Uterus (tissue), 4 donors: ENCODE data around the gene IQGAP2. TPM values are rescaled to one million over a fixed set of nuclear protein-coding genes. Genes with fewer than 3 reads are reported as not detected.

Source experiments
- DNase-seq, 2 donors: peaks; one replicate each; pipeline ENCODE4 v3.0.0-alpha.2; 2019 to 2020
- H3K27ac ChIP-seq, 2 donors: fragments of 200-600 bp; sonication (generic); 1 replicate in 1 of 2; 2 replicates in 1 of 2; pipeline ENCODE4 v1.5.1; 2016 to 2018
- H3K27me3 ChIP-seq, 2 donors: fragments of 200-600 bp; sonication (generic); one replicate each; pipeline ENCODE4 v1.5.1; 2018 to 2019; ENCODE audit warnings: control low read depth in 1 of 2
- H3K36me3 ChIP-seq, 2 donors: fragments of 200-600 bp; sonication (generic); one replicate each; pipeline ENCODE4 v1.5.1; 2019; ENCODE audit warnings: control low read depth in 1 of 2
- H3K4me1 ChIP-seq, 2 donors: fragments of 200-600 bp; sonication (generic); one replicate each; pipeline ENCODE4 v1.5.1; 2018 to 2019; ENCODE audit warnings: control low read depth in 1 of 2
- H3K4me3 ChIP-seq, 2 donors: fragments of 200-600 bp; sonication (generic); 1 replicate in 1 of 2; 2 replicates in 1 of 2; pipeline ENCODE4 v1.5.1; 2018 to 2019; ENCODE audit warnings: mild to moderate bottlenecking in 1 of 2
- H3K9me3 ChIP-seq, 2 donors: fragments of 200-600 bp; sonication (generic); one replicate each; pipeline ENCODE4 v1.5.1; 2019; ENCODE audit warnings: control low read depth in 1 of 2
- POLR2A ChIP-seq, 2 donors: fragments of 450-650 bp; IDR thresholded peaks; one replicate each; pipeline ENCODE4 v1.6.1; 2016; ENCODE audit warnings: antibody characterized with exemption in 2 of 2, mild to moderate bottlenecking in 1 of 2, moderate library complexity in 1 of 2
- intact Hi-C: fragments of 100-400 bp; cut with DNase I; formaldehyde crosslinking; loops from one replicate; pipeline ENCODE4 v1.15.1; 2023; ENCODE audit warnings: low total_unique reads
- total RNA-seq, 4 donors: library from RNA; depleted of rRNA in 3 of 4; stranded (reverse); fragments of >200 nt in 3 of 4; gene quantifications; one replicate each; pipeline versions ENCODE4 v1.1.0 to v1.2.4, GENCODE V29; 2014 to 2023
- TF ChIP-seq, protein P1 (sequence below), 4 experiments: fragments of 200-600 bp in 2 of 4; fragments of 450-650 bp in 2 of 4; sonication (generic) in 2 of 4; IDR thresholded peaks; one replicate each; pipeline ENCODE4 v1.5.1; 2016 to 2019; ENCODE audit warnings: antibody characterized with exemption in 4 of 4, mild to moderate bottlenecking in 2 of 4, moderate library complexity in 1 of 4
- donor health status: DM: yes; HTN: yes; CAD: no.

IQGAP2 gene
- total RNA-seq, 4 donors from 2014 or later, result 7.1 to 49.2 (median 9.4) TPM

- Histone ChIP-seq H3K36me3 (no peaks in the 10 kb centered on the region), H3K27me3 (no peaks in the 10 kb centered on the region), H3K27ac (no peak overlapping the region), H3K4me1 (no peaks in the 10 kb centered on the region), H3K4me3 (no peak overlapping the region), H3K9me3 (no peaks in the 10 kb centered on the region)
- intact Hi-C loops, result no loop called here
- no peak for DNase-seq
- TF ChIP-seq, protein P1, sequence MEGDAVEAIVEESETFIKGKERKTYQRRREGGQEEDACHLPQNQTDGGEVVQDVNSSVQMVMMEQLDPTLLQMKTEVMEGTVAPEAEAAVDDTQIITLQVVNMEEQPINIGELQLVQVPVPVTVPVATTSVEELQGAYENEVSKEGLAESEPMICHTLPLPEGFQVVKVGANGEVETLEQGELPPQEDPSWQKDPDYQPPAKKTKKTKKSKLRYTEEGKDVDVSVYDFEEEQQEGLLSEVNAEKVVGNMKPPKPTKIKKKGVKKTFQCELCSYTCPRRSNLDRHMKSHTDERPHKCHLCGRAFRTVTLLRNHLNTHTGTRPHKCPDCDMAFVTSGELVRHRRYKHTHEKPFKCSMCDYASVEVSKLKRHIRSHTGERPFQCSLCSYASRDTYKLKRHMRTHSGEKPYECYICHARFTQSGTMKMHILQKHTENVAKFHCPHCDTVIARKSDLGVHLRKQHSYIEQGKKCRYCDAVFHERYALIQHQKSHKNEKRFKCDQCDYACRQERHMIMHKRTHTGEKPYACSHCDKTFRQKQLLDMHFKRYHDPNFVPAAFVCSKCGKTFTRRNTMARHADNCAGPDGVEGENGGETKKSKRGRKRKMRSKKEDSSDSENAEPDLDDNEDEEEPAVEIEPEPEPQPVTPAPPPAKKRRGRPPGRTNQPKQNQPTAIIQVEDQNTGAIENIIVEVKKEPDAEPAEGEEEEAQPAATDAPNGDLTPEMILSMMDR (IDR thresholded peaks at IDR 0.05), result no peak
- TF ChIP-seq POLR2A (IDR thresholded peaks at IDR 0.05), result no peak
Measured at GRCh38 chr5:76560952-76561891, 158.1 kb downstream of the IQGAP2 start.

- H3K27me3 ChIP-seq, result no peaks in the 10 kb centered on the region
Measured at GRCh38 chr5:76561959-76562358, 158.9 kb downstream of the IQGAP2 start.

DNA sequence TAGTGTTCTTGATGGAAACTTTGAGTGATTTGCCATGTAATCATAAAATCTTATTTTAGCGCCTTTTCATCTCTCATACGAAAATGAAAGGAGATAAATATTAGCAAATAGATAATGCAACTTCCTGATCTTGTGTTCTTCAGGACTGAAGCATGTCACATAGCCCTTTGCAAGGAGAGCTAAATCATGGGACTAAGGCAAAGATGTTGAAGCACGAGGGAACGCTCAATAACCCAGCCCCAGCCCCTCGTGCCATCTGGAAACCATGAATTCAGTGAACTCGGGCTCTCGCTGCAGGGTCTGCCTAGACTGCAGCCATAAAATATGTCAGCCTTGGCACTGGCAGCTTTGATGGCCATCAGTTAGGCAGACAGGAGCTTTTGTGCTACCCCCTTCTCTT, 161.9 kb downstream of the IQGAP2 start:
- DNase-seq, result no peak
- no peaks in the 10 kb centered on the region for H3K4me1 ChIP-seq
- no peak overlapping the region for H3K4me3 ChIP-seq
- H3K27me3 ChIP-seq, result no peaks in the 10 kb centered on the region
- intact Hi-C loops, result no loop called here
- no peaks in the 10 kb centered on the region for H3K9me3 ChIP-seq
- no peaks in the 10 kb centered on the region for H3K36me3 ChIP-seq
- no peak overlapping the region for H3K27ac ChIP-seq
- TF ChIP-seq, protein P1 (IDR thresholded peaks at IDR 0.05), result no peak
- no peak for TF ChIP-seq POLR2A (IDR thresholded peaks at IDR 0.05)

More at GRCh38 chr5:76561959-76562358, 158.9 kb downstream of the IQGAP2 start:
- intact Hi-C loops, result no loop called here
- Histone ChIP-seq H3K36me3 (no peaks in the 10 kb centered on the region), H3K9me3 (no peaks in the 10 kb centered on the region), H3K27ac (no peak overlapping the region), H3K4me1 (no peaks in the 10 kb centered on the region), H3K4me3 (no peak overlapping the region)
- TF ChIP-seq POLR2A (IDR thresholded peaks at IDR 0.05), result no peak
- TF ChIP-seq, protein P1 (IDR thresholded peaks at IDR 0.05), result no peak
- DNase-seq, result no peak

DNA sequence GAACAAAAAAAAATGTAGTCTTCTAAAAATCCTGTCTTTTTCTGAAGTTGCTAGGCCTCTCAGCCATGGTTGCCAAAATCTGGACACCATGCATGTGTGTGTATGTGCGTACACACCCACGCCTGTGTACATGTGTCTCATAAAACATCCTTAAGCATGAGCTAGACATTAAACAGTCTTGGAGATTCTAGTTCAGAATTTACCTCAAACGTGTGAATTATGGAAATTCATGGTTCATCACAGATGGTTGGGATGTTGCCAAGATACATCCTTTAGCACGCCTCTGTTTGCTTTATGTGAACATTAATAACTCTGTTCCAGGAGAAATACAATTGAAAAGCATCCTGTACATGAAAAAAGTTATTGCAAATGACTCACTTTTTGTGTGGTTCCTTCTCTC, 167.1 kb downstream of the IQGAP2 start:
- Histone ChIP-seq H3K4me1 (no peaks in the 10 kb centered on the region), H3K4me3 (no peak overlapping the region), H3K36me3 (no peaks in the 10 kb centered on the region), H3K27ac (no peak overlapping the region), H3K9me3 (no peaks in the 10 kb centered on the region), H3K27me3 (no peaks in the 10 kb centered on the region)
- DNase-seq, result no peak
- intact Hi-C loops, result no loop called here
- TF ChIP-seq, protein P1 (IDR thresholded peaks at IDR 0.05), result no peak
- TF ChIP-seq POLR2A (IDR thresholded peaks at IDR 0.05), result no peak

DNA sequence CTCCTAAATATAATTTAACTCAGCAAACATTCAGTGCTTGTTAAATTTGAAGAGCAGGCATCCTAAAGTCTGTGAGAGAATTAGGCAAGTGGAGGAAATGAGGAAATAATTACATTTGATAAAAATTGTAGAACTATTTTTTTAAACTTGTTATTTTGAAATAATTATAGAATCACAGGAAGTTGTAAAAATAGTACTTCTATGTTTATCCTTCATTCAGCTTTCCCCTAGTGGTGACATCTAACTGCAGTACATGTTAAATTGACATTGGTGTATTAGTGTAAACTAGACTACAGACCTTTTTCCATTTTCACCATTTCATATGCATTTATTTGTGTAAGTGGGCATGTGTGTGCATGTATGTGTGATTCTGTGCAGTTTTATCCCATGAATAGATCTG, 168.5 kb downstream of the IQGAP2 start:
- no peaks in the 10 kb centered on the region for H3K27me3 ChIP-seq
- no peaks in the 10 kb centered on the region for H3K9me3 ChIP-seq
- TF ChIP-seq, protein P1 (IDR thresholded peaks at IDR 0.05), result peak in 1 of 4 experiments; percentile 5
- TF ChIP-seq POLR2A (IDR thresholded peaks at IDR 0.05), result no peak
- H3K4me3 ChIP-seq, result no peak overlapping the region
- intact Hi-C loops, result no loop called here
- no peak overlapping the region for H3K27ac ChIP-seq
- no peaks in the 10 kb centered on the region for H3K36me3 ChIP-seq
- no peaks in the 10 kb centered on the region for H3K4me1 ChIP-seq
- DNase-seq, result no peak
